ENCODE results near the gene TFEB.

Gene TFEB

GRCh38 chr6:41763470-41763869 is 28.1 kb upstream of the TFEB start:
- no peak for DNase-seq (ENCODE audit: insufficient read length, low spot score)
- TF ChIP-seq TAF1 (IDR thresholded peaks at IDR 0.05; ENCODE audit: low read depth, low read length) (no peak), POLR2AphosphoS5 (IDR thresholded peaks at IDR 0.05; ENCODE audit: low read depth, low read length) (no peak), SPI1 (IDR thresholded peaks at IDR 0.05; ENCODE audit: low read depth, low read length) (no peak), POLR2A (IDR thresholded peaks at IDR 0.05; ENCODE audit: low read depth, low read length) (no peak), POU2F2 (IDR thresholded peaks at IDR 0.05; ENCODE audit: low read depth, low read length) (no peak), PAX5 (IDR thresholded peaks at IDR 0.05; ENCODE audit: insufficient read depth, low read length, severe bottlenecking) (no peak)
- FAIRE-seq: no peak

DNA sequence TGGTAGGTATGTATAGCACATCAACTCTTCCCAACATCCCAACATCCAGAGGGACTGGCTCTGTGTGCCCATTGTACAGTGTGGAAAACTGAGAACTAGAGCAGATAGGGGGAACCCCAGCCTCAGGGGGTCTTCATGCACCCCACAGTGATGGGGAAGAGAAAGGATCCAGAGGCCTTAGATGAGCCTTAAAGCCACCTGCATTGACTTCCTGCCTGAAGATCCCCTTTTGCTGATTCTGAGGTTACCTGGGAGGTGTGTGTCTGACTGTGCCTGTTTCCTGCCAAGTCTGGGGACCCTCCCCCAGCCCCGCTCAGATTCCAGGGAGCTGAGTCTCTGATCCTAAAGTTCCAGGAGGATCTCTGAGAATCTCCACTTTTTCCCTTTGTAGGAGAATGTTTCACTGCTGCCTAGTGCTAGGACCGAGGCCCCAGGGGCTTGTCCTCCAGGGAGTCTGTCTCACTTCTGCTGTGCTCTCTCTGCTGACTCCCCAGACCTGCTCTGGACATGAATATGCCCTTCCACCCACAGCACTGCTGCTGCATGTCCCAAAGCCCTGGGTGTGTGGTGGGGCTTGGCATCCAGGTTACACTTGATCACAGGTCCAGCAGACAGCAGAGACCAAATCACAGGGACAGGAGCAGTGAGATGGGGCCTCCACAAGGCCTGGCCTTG is 24.6 kb upstream of the TFEB start:
- TF ChIP-seq POLR2A (IDR thresholded peaks at IDR 0.05; ENCODE audit: low read depth, low read length) (no peak), PAX5 (IDR thresholded peaks at IDR 0.05; ENCODE audit: insufficient read depth, low read length, severe bottlenecking) (no peak), SPI1 (IDR thresholded peaks at IDR 0.05; ENCODE audit: low read depth, low read length) (no peak), TAF1 (IDR thresholded peaks at IDR 0.05; ENCODE audit: low read depth, low read length) (no peak), POU2F2 (IDR thresholded peaks at IDR 0.05; ENCODE audit: low read depth, low read length) (no peak), POLR2AphosphoS5 (IDR thresholded peaks at IDR 0.05; ENCODE audit: low read depth, low read length) (no peak)
- no peak for FAIRE-seq
- no peak for DNase-seq (ENCODE audit: insufficient read length, low spot score)

DNA sequence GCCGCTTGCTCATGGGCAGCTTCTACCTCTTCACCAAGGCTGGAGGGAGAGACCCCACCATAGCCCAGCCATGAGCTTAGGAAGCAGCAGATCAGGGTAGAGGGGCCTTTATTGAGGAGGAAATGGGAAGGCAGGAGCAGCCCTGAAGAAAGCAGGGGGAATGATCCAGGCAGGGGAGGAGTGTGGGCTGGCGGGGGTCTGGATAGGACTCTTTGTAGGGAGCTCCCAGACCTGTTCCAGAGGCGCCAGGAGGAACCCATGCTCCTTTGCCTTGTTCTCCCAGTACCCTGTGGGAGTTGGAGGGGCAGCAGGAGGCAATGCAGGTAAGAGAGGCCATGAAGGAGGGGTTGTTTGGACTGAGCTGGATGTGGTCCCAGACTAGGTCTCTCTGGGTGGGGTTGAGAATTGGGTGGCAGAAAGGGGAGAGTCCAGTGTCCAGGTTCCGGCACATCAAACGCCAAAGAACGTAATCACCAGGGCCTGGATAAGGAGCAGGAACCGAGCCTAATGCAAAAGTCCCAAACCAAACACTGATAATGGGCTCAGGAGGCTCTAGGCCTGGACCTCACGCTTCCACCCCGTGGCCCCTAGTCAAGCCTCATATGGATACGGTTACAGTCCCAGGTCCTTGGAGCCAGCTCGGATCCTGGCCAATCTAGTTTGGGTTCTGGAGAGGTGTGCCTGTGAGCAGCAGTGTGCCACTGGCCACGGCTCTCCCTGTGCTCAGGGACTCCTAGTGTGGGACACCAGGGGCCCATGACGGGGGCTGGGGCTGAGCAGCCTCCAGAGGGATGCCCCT is 23.9 kb upstream of the TFEB start:
- FAIRE-seq (no peak), DNase-seq (ENCODE audit: insufficient read length, low spot score) (no peak)
- TF ChIP-seq TAF1 (IDR thresholded peaks at IDR 0.05; ENCODE audit: low read depth, low read length) (no peak), POLR2AphosphoS5 (IDR thresholded peaks at IDR 0.05; ENCODE audit: low read depth, low read length) (no peak), POLR2A (IDR thresholded peaks at IDR 0.05; ENCODE audit: low read depth, low read length) (no peak), POU2F2 (IDR thresholded peaks at IDR 0.05; ENCODE audit: low read depth, low read length) (no peak), SPI1 (IDR thresholded peaks at IDR 0.05; ENCODE audit: low read depth, low read length) (no peak), PAX5 (IDR thresholded peaks at IDR 0.05; ENCODE audit: insufficient read depth, low read length, severe bottlenecking) (no peak)

- DNase-seq (ENCODE audit: insufficient read length, low spot score): no peak
- FAIRE-seq: no peak
- TF ChIP-seq POLR2A (IDR thresholded peaks at IDR 0.05; ENCODE audit: low read depth, low read length) (no peak), TAF1 (IDR thresholded peaks at IDR 0.05; ENCODE audit: low read depth, low read length) (no peak), POU2F2 (IDR thresholded peaks at IDR 0.05; ENCODE audit: low read depth, low read length) (no peak), PAX5 (IDR thresholded peaks at IDR 0.05; ENCODE audit: insufficient read depth, low read length, severe bottlenecking) (no peak), POLR2AphosphoS5 (IDR thresholded peaks at IDR 0.05; ENCODE audit: low read depth, low read length) (no peak), SPI1 (IDR thresholded peaks at IDR 0.05; ENCODE audit: low read depth, low read length) (no peak)
Observed at GRCh38 chr6:41758641-41759035, 23.2 kb upstream of the TFEB start.

DNA sequence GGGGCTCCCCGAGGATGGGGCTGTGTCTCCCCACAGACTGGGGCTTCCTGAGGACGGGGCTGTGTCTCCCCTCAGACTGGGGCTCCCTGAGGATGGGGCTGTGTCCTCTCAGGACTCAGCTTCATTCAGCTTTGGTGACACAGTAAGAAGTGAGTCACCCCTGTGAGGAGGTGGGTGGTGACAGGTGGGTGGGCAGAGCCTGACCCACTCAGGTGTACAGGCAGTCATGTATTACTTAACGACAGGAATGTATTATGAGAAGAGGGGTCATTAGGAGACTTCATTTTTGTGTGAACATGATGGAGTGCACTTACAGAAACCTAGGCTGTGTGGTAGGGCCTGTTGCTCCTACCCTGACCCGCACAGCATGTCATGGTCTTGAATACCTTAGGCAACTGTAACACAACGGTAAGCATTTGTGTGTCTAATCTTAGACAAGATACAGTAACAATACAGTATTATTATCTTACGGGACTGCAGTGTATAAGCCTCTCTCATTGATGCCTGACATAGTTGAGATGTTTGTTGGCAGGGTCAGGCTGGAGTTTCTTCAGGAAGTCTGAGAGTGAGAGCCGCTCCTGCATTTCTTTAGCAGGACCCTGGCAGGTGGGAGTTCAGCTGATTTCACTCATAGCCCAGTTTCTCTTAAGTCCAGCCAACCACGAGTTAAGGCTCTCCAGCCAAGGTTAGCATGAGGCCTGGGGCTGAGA is 22.7 kb upstream of the TFEB start:
- FAIRE-seq: no peak
- TF ChIP-seq POLR2A (IDR thresholded peaks at IDR 0.05; ENCODE audit: low read depth, low read length) (no peak), SPI1 (IDR thresholded peaks at IDR 0.05; ENCODE audit: low read depth, low read length) (no peak), PAX5 (IDR thresholded peaks at IDR 0.05; ENCODE audit: insufficient read depth, low read length, severe bottlenecking) (no peak), POU2F2 (IDR thresholded peaks at IDR 0.05; ENCODE audit: low read depth, low read length) (no peak), POLR2AphosphoS5 (IDR thresholded peaks at IDR 0.05; ENCODE audit: low read depth, low read length) (no peak), TAF1 (IDR thresholded peaks at IDR 0.05; ENCODE audit: low read depth, low read length) (no peak)

DNA sequence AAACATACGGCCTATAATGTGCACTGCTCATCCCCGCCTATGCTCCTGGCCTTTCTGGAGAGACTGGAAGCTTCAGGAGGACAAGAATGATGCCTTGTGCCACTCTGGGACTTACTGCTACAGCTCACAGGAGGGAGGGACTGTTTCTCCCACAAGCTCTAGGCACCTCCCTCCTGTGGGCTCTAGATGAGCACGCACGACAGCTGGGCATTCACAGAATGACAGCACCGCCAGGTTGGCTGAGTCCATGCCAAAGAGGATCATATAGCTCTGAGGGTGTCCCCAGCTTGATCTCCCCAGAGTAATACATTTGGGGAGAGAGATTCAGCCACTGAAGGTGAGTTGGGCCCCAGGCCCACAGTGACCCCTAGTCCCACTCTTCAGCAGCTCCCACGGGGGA is 21.9 kb upstream of the TFEB start:
- FAIRE-seq (no peak), DNase-seq (ENCODE audit: insufficient read length, low spot score) (no peak)
- TF ChIP-seq POU2F2 (IDR thresholded peaks at IDR 0.05; ENCODE audit: low read depth, low read length): no peak
- no peak for TF ChIP-seq PAX5 (IDR thresholded peaks at IDR 0.05; ENCODE audit: insufficient read depth, low read length, severe bottlenecking)
- no peak for TF ChIP-seq POLR2A (IDR thresholded peaks at IDR 0.05; ENCODE audit: low read depth, low read length)
- TF ChIP-seq SPI1 (IDR thresholded peaks at IDR 0.05; ENCODE audit: low read depth, low read length): no peak

More for the DNA sequence above, 22.7 kb upstream of the TFEB start:
- DNase-seq (ENCODE audit: insufficient read length, low spot score): no peak

DNA sequence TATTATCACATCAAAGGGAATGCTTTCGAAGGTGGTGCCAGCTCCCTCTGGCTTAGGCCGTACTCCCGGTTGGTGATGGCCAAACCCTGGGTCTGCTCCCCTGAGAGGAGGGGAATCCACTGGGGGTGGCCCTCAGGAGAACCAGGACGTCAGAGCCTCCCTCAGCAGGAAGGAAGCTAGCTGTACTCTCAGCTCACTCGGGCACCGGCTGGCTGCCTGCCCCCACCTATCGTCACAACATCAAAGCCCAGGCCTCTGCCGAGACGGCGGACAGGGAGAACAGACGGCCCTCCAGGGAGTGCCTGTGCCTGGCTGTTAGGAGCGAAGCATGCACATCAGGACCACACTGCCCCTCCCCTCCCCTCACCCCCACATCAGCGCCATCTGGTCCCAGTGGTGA is 20.9 kb upstream of the TFEB start:
- TF ChIP-seq SPI1 (IDR thresholded peaks at IDR 0.05; ENCODE audit: low read depth, low read length) (no peak), POLR2A (IDR thresholded peaks at IDR 0.05; ENCODE audit: low read depth, low read length) (no peak), PAX5 (IDR thresholded peaks at IDR 0.05; ENCODE audit: insufficient read depth, low read length, severe bottlenecking) (no peak), POLR2AphosphoS5 (IDR thresholded peaks at IDR 0.05; ENCODE audit: low read depth, low read length) (no peak), TAF1 (IDR thresholded peaks at IDR 0.05; ENCODE audit: low read depth, low read length) (no peak)
- no peak for FAIRE-seq

DNA sequence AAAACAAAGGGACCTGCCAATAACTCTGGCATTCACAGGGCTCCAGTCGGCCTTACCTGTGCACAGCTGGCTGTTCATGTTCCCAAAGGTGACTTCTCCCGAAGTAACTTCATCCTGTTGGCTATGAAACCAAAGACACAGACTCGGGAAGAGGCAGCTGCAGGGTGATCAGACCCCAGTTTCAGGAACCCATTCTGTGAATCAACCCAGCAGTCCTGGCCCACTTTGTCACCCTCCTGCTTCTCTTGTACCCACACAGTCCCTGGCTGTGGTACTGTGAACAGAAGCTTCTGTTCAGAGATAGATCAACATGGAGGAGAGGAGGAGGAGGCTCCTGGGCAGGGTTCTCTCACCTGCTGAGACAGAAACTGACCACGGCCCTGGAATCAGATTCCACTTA is 20.5 kb upstream of the TFEB start:
- FAIRE-seq: no peak
- TF ChIP-seq POLR2AphosphoS5 (IDR thresholded peaks at IDR 0.05; ENCODE audit: low read depth, low read length): no peak
- no peak for TF ChIP-seq TAF1 (IDR thresholded peaks at IDR 0.05; ENCODE audit: low read depth, low read length)
- TF ChIP-seq POU2F2 (IDR thresholded peaks at IDR 0.05; ENCODE audit: low read depth, low read length): no peak
- no peak for TF ChIP-seq POLR2A (IDR thresholded peaks at IDR 0.05; ENCODE audit: low read depth, low read length)
- TF ChIP-seq SPI1 (IDR thresholded peaks at IDR 0.05; ENCODE audit: low read depth, low read length): no peak
- no peak for TF ChIP-seq PAX5 (IDR thresholded peaks at IDR 0.05; ENCODE audit: insufficient read depth, low read length, severe bottlenecking)
- no peak for DNase-seq (ENCODE audit: insufficient read length, low spot score)

More for the DNA sequence above, 20.9 kb upstream of the TFEB start:
- DNase-seq (ENCODE audit: insufficient read length, low spot score): no peak

DNA sequence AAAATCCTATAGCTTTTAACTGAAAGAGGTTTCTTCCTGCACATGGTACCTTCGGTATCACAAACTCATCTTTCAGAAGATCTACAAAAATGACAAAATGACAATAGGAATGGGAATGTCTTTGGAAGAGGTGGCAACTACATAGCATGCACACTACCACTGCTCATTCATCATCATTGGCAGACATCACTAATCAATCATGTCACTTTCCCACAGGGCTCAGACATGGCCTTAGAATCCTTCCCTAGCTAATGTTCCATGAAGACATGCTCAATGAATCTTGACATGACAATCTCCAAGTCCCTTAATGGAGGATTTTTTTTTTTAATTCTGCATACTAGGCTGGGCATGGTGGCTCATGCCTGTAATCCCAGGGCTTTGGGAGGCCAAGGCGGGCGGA is 15.0 kb upstream of the TFEB start:
- DNase-seq (ENCODE audit: insufficient read length, low spot score) (no peak), FAIRE-seq (no peak)
- TF ChIP-seq POU2F2 (IDR thresholded peaks at IDR 0.05; ENCODE audit: low read depth, low read length): no peak
- TF ChIP-seq POLR2A (IDR thresholded peaks at IDR 0.05; ENCODE audit: low read depth, low read length): no peak
